Measurements from ENCODE around the gene CSNK1G2. TPM values are rescaled to one million over a fixed set of nuclear protein-coding genes. Genes with fewer than 3 reads are reported as not detected.
A peak's percentile ranks its signal among the peaks of the same experiment; 100 is the strongest.

Gene CSNK1G2
- total and polyA plus RNA-seq, 2 donors (not counting 1 experiment from before 2014, with no cell fraction given), result 154 to 288 TPM

- H3K27me3 Mint-ChIP-seq, result no peaks in the 10 kb centered on the region
- intact Hi-C loops (cut with micrococcal nuclease), result loop anchor here (10.0 kb wide), 1 partner anchor 187 kb away; the partner anchor contains the start of genes IZUMO4 and MOB3A
- Histone ChIP-seq H3K4me2 (replicated peaks; ENCODE audit: low read depth, low read length, poor library complexity, severe bottlenecking) (peak overlapping the region; percentile 30), H3K27ac (ENCODE audit: low read length in 2 of 2) (no peak overlapping the region), H3K4me3 (ENCODE audit: control extremely low read depth in 1 of 5, extremely low read depth in 1 of 5, insufficient read depth in 1 of 5, low read depth in 2 of 5, low read length in 4 of 5) (no peak overlapping the region), H3K4me1 (ENCODE audit: control insufficient read depth in 2 of 2, insufficient read depth in 2 of 2, low read length in 2 of 2) (peaks cover 46 to 63% of the 10 kb centered on the region in 2 donors), H4K20me1 (ENCODE audit: control insufficient read depth, insufficient read depth, low read length, poor library complexity, severe bottlenecking) (peaks cover 54% of the 10 kb centered on the region), H3K9me3 (ENCODE audit: control extremely low read depth in 1 of 3, control insufficient read depth in 2 of 3, insufficient read depth in 1 of 3, low read length in 2 of 3) (peaks cover 0 to 2% (median 0%) of the 10 kb centered on the region in 3 donors), H3K27me3 (replicated peaks in 1 of 4; ENCODE audit: control extremely low read depth in 1 of 4, control insufficient read depth in 3 of 4, insufficient read depth in 4 of 4, low read length in 3 of 4) (no peaks in the 10 kb centered on the region), H3K9ac (ENCODE audit: low read length) (no peak overlapping the region), H3K79me2 (ENCODE audit: control insufficient read depth, insufficient read depth, low read length) (peaks cover 72% of the 10 kb centered on the region), H3K36me3 (replicated peaks in 1 of 2; ENCODE audit: control extremely low read depth in 1 of 2, control insufficient read depth in 1 of 2, extremely low read depth in 1 of 2, insufficient read depth in 2 of 2, low read length in 1 of 2) (no peaks in the 10 kb centered on the region), H2AFZ (ENCODE audit: insufficient read depth, low read depth, low read length, poor library complexity, severe bottlenecking) (no peak overlapping the region)
- ATAC-seq (ENCODE audit: low read depth) (no peak), DNase-seq (no peak)
- H3K4me3 Mint-ChIP-seq, result no peak overlapping the region
- WGBS (ENCODE audit: insufficient coverage), result 92% methylated on average over 43 of the region's 43 CpGs
- POLR2A ChIA-PET, result interaction anchor here (0.6 to 4.1 kb wide), 3 partner anchors 12 to 52 kb away, joined by 3 to 24 read pairs (median 5); no protein-coding TSS in a partner anchor
- H3K4me1 Mint-ChIP-seq, result peaks cover 48% of the 10 kb centered on the region
- no peaks in the 10 kb centered on the region for H3K9me3 Mint-ChIP-seq (ENCODE audit: insufficient read depth)
- H3K27ac Mint-ChIP-seq, result peak overlapping the region; percentile 26
- no peak for TF ChIP-seq CTCF (IDR thresholded peaks at IDR 0.05)
- TF ChIP-seq EZH2 (IDR thresholded peaks at IDR 0.05; ENCODE audit: borderline replicate concordance, insufficient read depth, low read depth, low read length, poor library complexity, severe bottlenecking), result no peak
- CTCF ChIA-PET, result interaction anchor here (1.0 kb wide), 1 partner anchor 43 kb away, joined by 3 read pairs; no protein-coding TSS in a partner anchor
These were observed 33.2 kb upstream of the CSNK1G2 start for GRCh38 chr19:1907563-1908363.

- H3K27me3 Mint-ChIP-seq, result no peaks in the 10 kb centered on the region
- H3K27ac Mint-ChIP-seq, result peak overlapping the region; percentile 26
- Histone ChIP-seq H2AFZ (ENCODE audit: insufficient read depth, low read depth, low read length, poor library complexity, severe bottlenecking) (no peak overlapping the region), H3K36me3 (replicated peaks in 1 of 2; ENCODE audit: control extremely low read depth in 1 of 2, control insufficient read depth in 1 of 2, extremely low read depth in 1 of 2, insufficient read depth in 2 of 2, low read length in 1 of 2) (peaks cover 0 to 4% of the 10 kb centered on the region in 2 experiments), H3K9me3 (ENCODE audit: control extremely low read depth in 1 of 3, control insufficient read depth in 2 of 3, insufficient read depth in 1 of 3, low read length in 2 of 3) (peaks cover 0 to 2% (median 0%) of the 10 kb centered on the region in 3 donors), H3K79me2 (ENCODE audit: control insufficient read depth, insufficient read depth, low read length) (peaks cover 78% of the 10 kb centered on the region), H3K4me3 (ENCODE audit: control extremely low read depth in 1 of 5, extremely low read depth in 1 of 5, insufficient read depth in 1 of 5, low read depth in 2 of 5, low read length in 4 of 5) (no peak overlapping the region), H3K27me3 (replicated peaks in 1 of 4; ENCODE audit: control extremely low read depth in 1 of 4, control insufficient read depth in 3 of 4, insufficient read depth in 4 of 4, low read length in 3 of 4) (no peaks in the 10 kb centered on the region), H3K9ac (ENCODE audit: low read length) (no peak overlapping the region), H4K20me1 (ENCODE audit: control insufficient read depth, insufficient read depth, low read length, poor library complexity, severe bottlenecking) (peaks cover 60% of the 10 kb centered on the region), H3K27ac (ENCODE audit: low read length in 2 of 2) (no peak overlapping the region), H3K4me2 (replicated peaks; ENCODE audit: low read depth, low read length, poor library complexity, severe bottlenecking) (peak overlapping the region; percentile 30), H3K4me1 (ENCODE audit: control insufficient read depth in 2 of 2, insufficient read depth in 2 of 2, low read length in 2 of 2) (peaks cover 41 to 58% of the 10 kb centered on the region in 2 donors)
- intact Hi-C loops (cut with micrococcal nuclease), result loop anchor here (10.0 kb wide), 1 partner anchor 186 kb away; the partner anchor contains the start of genes IZUMO4 and MOB3A
- POLR2A ChIA-PET, result interaction anchor here (0.6 kb wide), 1 partner anchor 21 kb away, joined by 5 read pairs; no protein-coding TSS in a partner anchor
- ATAC-seq (ENCODE audit: low read depth) (no peak), DNase-seq (no peak)
- 96% methylated on average over 13 of the region's 13 CpGs for WGBS (ENCODE audit: insufficient coverage)
- TF ChIP-seq EZH2 (IDR thresholded peaks at IDR 0.05; ENCODE audit: borderline replicate concordance, insufficient read depth, low read depth, low read length, poor library complexity, severe bottlenecking), result no peak
- no peak for TF ChIP-seq CTCF (IDR thresholded peaks at IDR 0.05)
- no peak overlapping the region for H3K4me3 Mint-ChIP-seq
- CTCF ChIA-PET, result interaction anchor here (1.0 kb wide), 1 partner anchor 44 kb away, joined by 3 read pairs; no protein-coding TSS in a partner anchor
- H3K4me1 Mint-ChIP-seq, result peaks cover 44% of the 10 kb centered on the region
- H3K9me3 Mint-ChIP-seq (ENCODE audit: insufficient read depth), result no peaks in the 10 kb centered on the region
These were observed 32.7 kb upstream of the CSNK1G2 start for GRCh38 chr19:1908364-1908678.
